D341Med (cell line): ENCODE data around the gene DNM1.
A peak's percentile ranks its signal among the peaks of the same experiment; 100 is the strongest.

Experiments
- DNase-seq: peaks from one replicate; pipeline ENCODE4 v3.0.0; 2012; ENCODE audit warnings: low spot score

The DNM1 gene

GRCh38 chr9:128205296-128205944, 2.2 kb downstream of the DNM1 start:
- DNase-seq = peak; percentile 10

DNA sequence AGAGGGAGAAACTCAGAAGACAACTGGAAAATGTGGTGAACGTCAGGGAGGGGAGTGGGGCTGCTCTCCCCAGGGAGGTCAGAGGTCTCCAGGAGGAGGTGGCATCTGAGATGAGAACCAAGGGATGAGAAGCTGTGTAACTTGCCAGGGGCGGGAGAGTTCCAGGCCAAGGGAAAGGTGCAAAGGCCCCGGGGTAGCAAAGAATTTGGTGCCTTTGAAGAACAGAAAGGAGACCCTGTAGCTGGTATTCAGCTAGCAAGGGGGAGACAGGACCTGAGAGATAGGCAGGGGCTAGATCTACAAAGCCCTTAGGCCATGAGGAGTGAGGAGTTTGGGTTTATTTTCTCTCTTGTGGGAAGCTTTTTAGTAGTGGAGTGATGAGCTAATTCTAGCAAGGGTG, 3.3 kb downstream of the DNM1 start:
- peak; percentile 5 for DNase-seq

- peak; percentile 16 for DNase-seq
These were observed 4.0 kb downstream of the DNM1 start for GRCh38 chr9:128206916-128207910.

- DNase-seq = peak; percentile 2
These were observed 5.2 kb downstream of the DNM1 start for GRCh38 chr9:128208386-128208785.

DNA sequence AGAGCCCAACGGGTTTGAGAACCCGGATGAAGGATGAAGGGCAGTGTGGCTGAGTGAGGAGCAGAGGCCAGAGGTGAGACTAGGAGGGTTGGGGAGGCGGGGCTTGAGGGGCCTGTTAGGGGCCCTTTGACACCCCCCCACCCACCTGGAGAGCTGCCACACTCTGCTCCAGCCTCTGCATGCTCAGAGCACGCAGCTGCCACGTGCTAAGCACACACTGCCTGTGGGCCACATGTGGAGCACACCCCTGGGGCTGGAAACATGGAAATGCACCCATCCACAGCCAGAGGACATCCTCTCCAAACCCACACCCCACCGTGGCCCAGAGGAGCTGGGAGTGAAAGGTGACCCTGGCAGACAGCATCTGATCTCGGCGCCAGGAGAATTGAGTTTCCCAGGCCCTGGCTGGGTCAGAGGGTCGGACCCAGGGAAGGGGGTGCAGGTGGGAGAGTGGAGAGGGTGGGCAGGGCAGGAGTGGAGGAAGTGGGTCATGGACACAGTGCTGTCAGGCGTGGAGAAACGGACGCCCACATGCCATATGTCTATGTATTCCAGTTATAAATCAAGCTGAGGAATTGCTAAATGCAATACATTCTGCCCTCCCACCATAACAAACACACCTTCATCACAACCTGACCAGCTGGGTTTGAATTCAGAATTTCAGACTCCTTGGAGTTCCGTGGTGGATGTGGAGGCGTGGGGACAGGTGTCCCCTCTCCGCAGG, 5.9 kb downstream of the DNM1 start:
- peak; percentile 25 for DNase-seq

- DNase-seq = peak; percentile 28
These were observed 8.2 kb downstream of the DNM1 start for GRCh38 chr9:128211186-128211980.

- peak; percentile 10 for DNase-seq
These were observed 8.8 kb downstream of the DNM1 start for GRCh38 chr9:128211981-128212281.

DNA sequence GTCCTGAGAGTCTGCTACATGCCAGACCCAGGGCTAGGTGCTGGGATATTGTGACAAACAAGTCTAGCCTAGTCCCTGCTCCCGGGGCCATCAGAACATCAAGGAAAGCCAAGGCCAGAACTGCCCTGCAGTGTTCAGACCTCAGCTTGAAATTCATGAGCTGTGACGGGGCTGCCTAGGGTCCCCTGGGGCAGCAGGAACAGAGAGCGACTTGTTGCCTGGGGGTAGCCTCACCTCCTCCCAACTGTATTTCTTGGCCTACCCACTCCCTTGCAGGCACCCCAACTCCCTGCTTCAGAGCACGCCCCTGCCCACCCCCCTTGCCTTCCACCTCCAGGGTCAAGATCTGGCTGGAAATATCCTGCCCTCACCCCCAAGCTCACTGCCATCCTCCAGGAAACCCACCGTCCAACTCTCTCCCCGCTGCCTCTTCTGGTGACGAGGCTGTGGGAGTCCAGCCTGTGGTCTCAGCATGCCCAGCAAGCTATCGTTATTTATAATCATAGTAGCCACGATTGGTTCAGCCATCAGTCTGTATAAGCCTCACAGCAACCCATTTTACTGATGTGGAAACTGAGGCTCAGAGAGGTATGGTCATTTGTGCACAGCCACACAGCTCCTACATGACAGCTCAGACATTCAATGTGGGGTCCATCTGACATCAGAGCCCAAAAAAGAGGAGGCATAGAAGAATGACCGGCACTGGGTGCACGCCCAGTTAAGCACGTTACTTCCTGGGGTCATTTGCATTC, 10.7 kb downstream of the DNM1 start:
- peak; percentile 12 for DNase-seq

- peak; percentile 29 for DNase-seq
These were observed 11.7 kb downstream of the DNM1 start for GRCh38 chr9:128214571-128215490.

DNA sequence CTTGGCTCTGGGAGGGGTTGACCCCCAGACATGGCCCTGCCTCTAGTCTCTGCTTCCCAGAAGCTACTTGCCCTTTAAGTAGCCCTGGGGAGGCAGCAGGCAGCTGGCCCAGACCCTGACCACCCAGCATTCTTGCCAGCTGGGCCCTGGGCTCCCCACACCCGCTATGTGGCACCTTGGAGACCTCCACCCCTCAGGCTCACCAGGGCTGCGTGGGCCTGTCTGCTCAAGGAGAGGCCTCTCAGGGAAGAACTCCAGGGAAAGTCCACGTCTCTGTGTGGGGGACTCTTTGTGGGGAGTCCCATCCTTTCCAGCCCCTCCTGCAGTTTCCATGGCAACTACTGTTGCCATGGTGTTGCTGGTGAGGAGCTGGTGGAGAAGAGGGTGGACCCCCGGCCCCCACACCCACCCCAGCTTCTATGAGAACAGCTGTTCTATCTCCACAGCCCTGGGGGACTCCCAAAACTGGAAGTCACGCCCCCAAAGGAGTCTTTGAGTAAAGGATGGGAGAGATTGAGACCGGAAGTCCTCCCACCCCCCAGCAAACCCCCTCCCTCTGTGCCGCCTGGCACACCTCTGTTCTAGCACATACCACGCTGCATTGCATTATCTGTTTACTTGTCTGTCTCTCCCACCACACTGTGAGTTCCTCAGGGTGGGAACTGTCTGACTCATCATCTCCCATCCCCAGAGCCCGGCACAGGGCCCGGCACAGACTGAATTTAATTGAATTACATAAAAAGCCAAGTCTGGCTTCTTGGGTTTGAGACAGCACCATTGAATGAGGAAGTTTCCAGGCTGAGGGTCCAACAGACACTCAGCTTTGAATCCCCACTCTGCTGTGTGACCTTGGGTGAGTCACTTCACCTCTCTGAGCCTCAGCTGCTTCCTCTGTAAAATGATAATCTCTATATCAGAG, 12.6 kb downstream of the DNM1 start:
- no peak for DNase-seq

GRCh38 chr9:128216781-128217553, 13.8 kb downstream of the DNM1 start:
- DNase-seq = no peak

DNA sequence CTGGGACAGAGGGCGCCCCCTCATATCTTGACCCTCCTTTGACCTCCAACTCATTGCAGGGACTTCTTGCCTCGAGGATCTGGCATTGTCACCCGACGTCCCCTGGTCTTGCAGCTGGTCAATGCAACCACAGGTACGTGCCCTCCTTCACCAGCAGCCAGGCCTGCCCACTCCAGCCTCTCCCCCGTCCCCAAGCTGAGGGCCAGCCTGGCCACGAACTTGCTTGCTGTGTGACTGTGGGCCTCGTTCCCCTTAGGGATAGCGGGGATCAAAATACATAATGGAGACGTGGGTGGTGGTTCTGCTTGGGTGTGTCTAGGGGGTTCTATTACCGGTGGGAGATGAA, 15.0 kb downstream of the DNM1 start:
- no peak for DNase-seq

DNA sequence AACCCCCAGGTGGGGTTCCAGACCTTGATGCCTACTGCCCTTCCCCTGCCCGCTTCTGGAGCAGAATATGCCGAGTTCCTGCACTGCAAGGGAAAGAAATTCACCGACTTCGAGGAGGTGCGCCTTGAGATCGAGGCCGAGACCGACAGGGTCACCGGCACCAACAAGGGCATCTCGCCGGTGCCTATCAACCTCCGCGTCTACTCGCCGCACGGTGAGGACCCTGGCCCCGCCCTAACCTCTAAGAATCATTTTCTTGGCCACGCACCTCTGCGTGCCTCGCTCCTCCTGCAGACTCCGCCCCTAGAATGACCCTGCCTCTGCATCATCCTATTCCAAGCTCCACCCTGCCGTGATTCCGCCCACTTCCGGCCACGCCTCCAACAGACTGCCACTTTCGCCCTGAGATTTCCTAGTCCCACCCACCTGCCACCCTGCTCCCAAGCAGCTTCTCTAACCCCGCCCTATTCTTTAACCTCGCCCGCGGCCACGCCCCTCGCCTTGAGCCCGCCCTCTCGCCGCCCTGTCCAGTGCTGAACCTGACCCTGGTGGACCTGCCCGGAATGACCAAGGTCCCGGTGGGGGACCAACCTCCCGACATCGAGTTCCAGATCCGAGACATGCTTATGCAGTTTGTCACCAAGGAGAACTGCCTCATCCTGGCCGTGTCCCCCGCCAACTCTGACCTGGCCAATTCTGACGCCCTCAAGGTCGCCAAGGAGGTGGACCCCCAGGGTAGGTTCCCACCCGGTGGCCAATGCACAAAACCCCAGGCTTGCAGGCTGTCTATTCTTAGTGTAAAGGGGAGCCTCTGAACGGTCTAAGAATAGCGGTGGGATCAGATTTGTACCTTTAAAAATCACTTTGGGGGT, 15.6 kb downstream of the DNM1 start:
- peak; percentile 70 for DNase-seq

DNA sequence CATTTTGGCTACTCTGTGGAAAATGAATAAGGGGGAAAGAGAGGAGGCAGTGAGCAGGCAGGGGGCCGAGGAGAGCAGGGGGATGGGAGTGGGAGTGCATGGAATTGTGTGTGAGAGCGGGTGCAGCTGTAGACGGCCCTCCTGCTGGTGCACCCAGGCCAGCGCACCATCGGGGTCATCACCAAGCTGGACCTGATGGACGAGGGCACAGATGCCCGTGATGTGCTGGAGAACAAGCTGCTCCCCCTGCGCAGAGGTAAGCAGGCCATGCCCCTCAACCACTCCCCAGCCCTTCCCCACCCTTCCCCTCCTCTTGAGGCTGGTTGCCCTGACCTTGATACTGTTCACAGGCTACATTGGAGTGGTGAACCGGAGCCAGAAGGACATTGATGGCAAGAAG, 16.7 kb downstream of the DNM1 start:
- no peak for DNase-seq

DNA sequence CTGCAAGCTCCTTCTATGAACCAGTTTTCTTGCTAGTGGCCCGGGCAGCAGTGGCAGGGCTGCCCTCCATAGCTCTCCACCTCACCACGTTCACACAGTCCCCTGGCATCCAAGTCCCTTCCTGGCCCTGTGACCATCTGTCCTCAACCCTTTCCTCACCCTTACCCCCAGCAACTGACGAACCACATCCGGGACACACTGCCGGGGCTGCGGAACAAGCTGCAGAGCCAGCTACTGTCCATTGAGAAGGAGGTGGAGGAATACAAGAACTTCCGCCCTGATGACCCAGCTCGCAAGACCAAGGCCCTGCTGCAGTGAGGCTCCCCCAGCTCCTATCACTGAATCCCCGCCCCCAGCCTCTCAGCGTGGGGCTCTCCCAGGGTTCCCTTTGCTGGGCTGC, 18.8 kb downstream of the DNM1 start:
- no peak for DNase-seq

DNA sequence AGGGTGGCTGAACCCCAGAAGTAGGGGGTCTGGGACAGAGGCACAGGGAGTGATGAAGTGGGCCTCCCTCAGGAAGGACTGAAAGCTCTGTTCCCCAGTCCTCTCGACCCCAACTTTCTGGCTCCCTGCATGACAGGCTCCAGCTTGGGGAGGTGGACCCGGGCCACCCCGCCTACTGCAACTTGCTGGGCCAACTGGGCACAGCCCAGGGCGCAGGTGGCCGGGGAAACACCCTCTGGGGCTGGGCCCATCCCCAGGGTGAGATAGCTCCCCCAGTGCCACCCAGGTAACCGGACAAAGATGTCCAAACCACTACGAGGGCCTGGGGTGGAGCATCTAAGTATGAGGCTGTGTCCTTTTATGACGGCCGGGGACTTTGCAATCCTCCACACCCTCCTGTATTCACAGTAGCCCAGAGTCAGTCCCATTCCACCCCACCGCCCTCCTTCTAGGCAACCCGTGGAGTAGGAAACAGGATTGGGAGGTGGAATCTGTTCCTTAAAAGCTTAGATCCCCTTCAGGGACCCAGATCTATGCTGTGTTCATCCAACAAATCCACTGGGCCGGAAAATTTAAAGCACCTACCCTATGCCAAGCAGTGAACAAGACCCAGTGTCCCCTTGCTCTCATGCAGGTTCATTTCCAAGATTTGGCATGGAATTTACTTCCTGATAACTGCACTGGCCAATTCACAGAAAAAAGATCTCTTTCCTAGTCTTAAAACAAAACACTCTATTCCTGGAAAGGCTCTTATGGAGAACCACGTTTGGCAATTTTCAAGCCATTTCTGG, 19.9 kb downstream of the DNM1 start:
- no peak for DNase-seq

DNA sequence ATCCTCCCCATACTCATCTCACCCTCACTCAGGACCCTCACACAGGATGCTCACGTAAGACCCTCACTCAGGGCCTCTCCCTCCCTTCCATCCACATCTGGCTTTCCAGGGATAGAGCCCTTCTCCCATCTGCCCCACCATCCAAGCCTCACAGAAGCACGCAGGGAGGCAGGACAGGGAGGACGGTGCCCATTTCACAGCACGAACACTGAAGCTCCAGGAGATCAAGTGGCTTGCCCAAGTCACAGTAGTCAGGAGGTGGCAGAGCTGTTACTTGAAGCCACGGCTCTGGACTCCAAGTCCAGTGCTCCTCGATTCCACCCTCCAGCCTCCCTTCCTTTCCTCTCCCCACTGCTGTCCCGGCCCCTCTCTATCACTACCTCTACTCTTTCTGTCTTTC, 21.7 kb downstream of the DNM1 start:
- DNase-seq = no peak
